Panc1 (cell line): Measurements from ENCODE around the gene IFRD1. TPM values are rescaled to one million over a fixed set of nuclear protein-coding genes. Genes with fewer than 3 reads are reported as not detected.

Experiments
- ATAC-seq: fragments of 200-7000 bp; cut with Tn5 transposase; 2 replicates; pipeline ENCODE4 v1.9.1; 2020; ENCODE audit warnings: mild to moderate bottlenecking, moderate library complexity
- BruUV-seq: library from RNA; stranded (reverse); fragments of 400-500 nt; replicated peaks from 2 replicates; lab custom pipeline; 2021; lab: Mats Ljungman, UMichigan
- CTCF ChIA-PET: fragments of 300-600 bp; sonication (Branson Sonifier 250); formaldehyde crosslinking; loops from one replicate; lab custom pipeline; 2022; ENCODE audit warnings: antibody characterized with exemption; lab: Charles Lee
- POLR2A ChIA-PET: fragments of 300-600 bp; sonication (Branson Sonifier 250); formaldehyde crosslinking; loops from one replicate; lab custom pipeline; 2022; ENCODE audit warnings: antibody characterized with exemption; lab: Charles Lee
- DNase-seq: peaks from one replicate; pipeline ENCODE4 v3.0.0-alpha.2; 2010; ENCODE audit warnings: low read depth, low spot score
- H3K27ac ChIP-seq: 2 replicates; pipeline ENCODE4 v1.5.1; 2011; ENCODE audit warnings: mild to moderate bottlenecking, low read length, inconsistent platforms
- H3K27me3 ChIP-seq: fragments of 200-500 bp; sonication (Bioruptor generic); 2 replicates; pipeline ENCODE4 v1.6.0; 2014; ENCODE audit warnings: low read length, inconsistent platforms; ENCODE audit not compliant: control insufficient read depth, insufficient read depth
- H3K36me3 ChIP-seq: fragments of 200-500 bp; sonication (Bioruptor generic); 2 replicates; pipeline ENCODE4 v1.5.1; 2014; ENCODE audit warnings: inconsistent platforms, mild to moderate bottlenecking, low read length, moderate library complexity; ENCODE audit not compliant: control insufficient read depth, insufficient read depth
- H3K4me1 ChIP-seq: 2 replicates; pipeline ENCODE4 v1.5.1; 2011; ENCODE audit warnings: inconsistent platforms, mild to moderate bottlenecking, low read length, moderate library complexity; ENCODE audit not compliant: control insufficient read depth, insufficient read depth
- H3K4me3 ChIP-seq, 2 experiments: 2 replicates each; pipeline ENCODE4 v1.5.1; 2011 to 2012; ENCODE audit warnings: low read depth in 2 of 2, low read length in 2 of 2, mild to moderate bottlenecking in 2 of 2, inconsistent platforms in 1 of 2, moderate library complexity in 1 of 2
- H3K9me3 ChIP-seq: fragments of 200-500 bp; sonication (Bioruptor generic); 2 replicates; pipeline ENCODE4 v1.5.1; 2014; ENCODE audit warnings: low read depth, mild to moderate bottlenecking, inconsistent platforms, low read length, moderate library complexity; ENCODE audit not compliant: control insufficient read depth, insufficient read depth
- POLR2AphosphoS5 ChIP-seq: IDR thresholded peaks from 2 replicates; pipeline ENCODE4 v1.6.1; 2012; ENCODE audit warnings: mild to moderate bottlenecking, low read depth, low read length, moderate library complexity
- REST ChIP-seq, 2 experiments: IDR thresholded peaks; 2 replicates each; pipeline ENCODE4 v1.6.1; 2011 to 2012; ENCODE audit warnings: low read depth in 2 of 2, control low read depth in 1 of 2, low read length in 1 of 2, mild to moderate bottlenecking in 1 of 2, moderate library complexity in 1 of 2; ENCODE audit not compliant: insufficient read depth in 1 of 2
- SIN3A ChIP-seq: IDR thresholded peaks from 2 replicates; pipeline ENCODE4 v1.6.1; 2012; ENCODE audit warnings: low read depth, mild to moderate bottlenecking, low read length, moderate library complexity, borderline replicate concordance; ENCODE audit not compliant: insufficient read depth
- TCF7L2 ChIP-seq: IDR thresholded peaks from 2 replicates; pipeline ENCODE4 v1.6.1; 2011; ENCODE audit warnings: mild to moderate bottlenecking, low read depth, low read length, inconsistent platforms
- in situ Hi-C: cut with HindIII; loops from 2 replicates; pipeline ENCODE4 v1.10.0; 2016; ENCODE audit warnings: low sequenced_read_pairs, low pct_unique_long_range_greater_than_20kb
- intact Hi-C: fragments of 100-400 bp; cut with micrococcal nuclease; formaldehyde crosslinking; loops from one replicate; pipeline ENCODE4 v1.10.0; 2022; ENCODE audit not compliant: unreplicated experiment
- total RNA-seq: library from RNA; stranded (reverse); gene quantifications from one replicate; pipeline ENCODE4 v1.2.1, GENCODE V29; 2021; ENCODE audit not compliant: unreplicated experiment
- TF ChIP-seq, protein P1 (sequence below): fragments of 450-650 bp; IDR thresholded peaks from 2 replicates; pipeline ENCODE4 v1.5.1; 2017; ENCODE audit warnings: mild to moderate bottlenecking

IFRD1 gene
- total RNA-seq, 1 experiment from 2014 or later, result 54.3 TPM

DNA sequence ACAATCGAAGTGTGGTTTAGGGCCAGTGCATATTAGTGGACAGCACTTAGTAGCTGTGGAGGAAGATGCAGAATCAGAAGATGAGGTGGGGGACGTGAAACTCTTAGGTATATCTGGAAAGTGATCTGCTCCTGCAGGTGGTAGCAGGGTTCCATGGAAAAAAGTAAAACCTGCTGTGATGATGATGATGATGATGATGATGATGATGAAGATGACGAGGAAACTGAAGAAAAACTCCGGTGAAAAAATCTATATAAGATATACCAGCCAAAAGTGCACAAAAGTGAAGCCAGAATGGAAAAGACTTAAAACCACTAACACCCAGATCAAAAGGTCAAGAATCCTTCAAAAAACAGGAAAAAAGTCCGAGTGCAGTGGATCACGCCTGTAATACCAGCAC lies 70.5 kb downstream of the IFRD1 start:
- no peak overlapping the region for H3K27ac ChIP-seq
- H3K9me3 ChIP-seq, result no peaks in the 10 kb centered on the region
- DNase-seq (no peak), ATAC-seq (no peak)
- H3K36me3 ChIP-seq, result no peaks in the 10 kb centered on the region
- intact Hi-C loops (no loop called here), in situ Hi-C loops (no loop called here)
- H3K27me3 ChIP-seq, result peaks cover 21% of the 10 kb centered on the region
- H3K4me1 ChIP-seq, result no peaks in the 10 kb centered on the region
- H3K4me3 ChIP-seq, result no peak overlapping the region
- POLR2A ChIA-PET, result no interaction called here
- BruUV-seq, result no TSS peak
- CTCF ChIA-PET, result no interaction called here
- TF ChIP-seq, protein P1, sequence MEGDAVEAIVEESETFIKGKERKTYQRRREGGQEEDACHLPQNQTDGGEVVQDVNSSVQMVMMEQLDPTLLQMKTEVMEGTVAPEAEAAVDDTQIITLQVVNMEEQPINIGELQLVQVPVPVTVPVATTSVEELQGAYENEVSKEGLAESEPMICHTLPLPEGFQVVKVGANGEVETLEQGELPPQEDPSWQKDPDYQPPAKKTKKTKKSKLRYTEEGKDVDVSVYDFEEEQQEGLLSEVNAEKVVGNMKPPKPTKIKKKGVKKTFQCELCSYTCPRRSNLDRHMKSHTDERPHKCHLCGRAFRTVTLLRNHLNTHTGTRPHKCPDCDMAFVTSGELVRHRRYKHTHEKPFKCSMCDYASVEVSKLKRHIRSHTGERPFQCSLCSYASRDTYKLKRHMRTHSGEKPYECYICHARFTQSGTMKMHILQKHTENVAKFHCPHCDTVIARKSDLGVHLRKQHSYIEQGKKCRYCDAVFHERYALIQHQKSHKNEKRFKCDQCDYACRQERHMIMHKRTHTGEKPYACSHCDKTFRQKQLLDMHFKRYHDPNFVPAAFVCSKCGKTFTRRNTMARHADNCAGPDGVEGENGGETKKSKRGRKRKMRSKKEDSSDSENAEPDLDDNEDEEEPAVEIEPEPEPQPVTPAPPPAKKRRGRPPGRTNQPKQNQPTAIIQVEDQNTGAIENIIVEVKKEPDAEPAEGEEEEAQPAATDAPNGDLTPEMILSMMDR, result no peak
- TF ChIP-seq TCF7L2 (no peak), REST (IDR thresholded peaks at IDR 0.05; ENCODE audit: insufficient read depth in 1 of 2, low read depth in 2 of 2, low read length in 1 of 2) (no peak), SIN3A (no peak), POLR2AphosphoS5 (no peak)

- POLR2A ChIA-PET, result no interaction called here
- peaks cover 20% of the 10 kb centered on the region for H3K27me3 ChIP-seq
- H3K9me3 ChIP-seq, result no peaks in the 10 kb centered on the region
- H3K4me1 ChIP-seq, result no peaks in the 10 kb centered on the region
- DNase-seq (no peak), ATAC-seq (no peak)
- TF ChIP-seq REST (IDR thresholded peaks at IDR 0.05; ENCODE audit: insufficient read depth in 1 of 2, low read depth in 2 of 2, low read length in 1 of 2), result no peak
- TF ChIP-seq, protein P1, result no peak
- no peak for TF ChIP-seq SIN3A
- TF ChIP-seq TCF7L2, result no peak
- no peak for TF ChIP-seq POLR2AphosphoS5
- in situ Hi-C loops, result no loop called here
- no peak overlapping the region for H3K4me3 ChIP-seq
- intact Hi-C loops, result no loop called here
- H3K27ac ChIP-seq, result no peak overlapping the region
- CTCF ChIA-PET, result no interaction called here
- BruUV-seq, result no TSS peak
- no peaks in the 10 kb centered on the region for H3K36me3 ChIP-seq
These were observed 71.7 kb downstream of the IFRD1 start for GRCh38 chr7:112521942-112522341.
